GM23248 (cell line): ENCODE measurements around the gene ABCC6. TPM values are rescaled to one million over a fixed set of nuclear protein-coding genes. Genes with fewer than 3 reads are reported as not detected.
A peak's percentile ranks its signal among the peaks of the same experiment; 100 is the strongest.
"Not testable (repeated sequence)": the region's sequence is repeated elsewhere in the genome, so short reads cannot be mapped to it uniquely, and the experiment has no call there.

Experiments used
- DNase-seq: peaks from one replicate; pipeline ENCODE4 v3.0.0-alpha.2; 2015
- H2AFZ ChIP-seq: fragments of 200-600 bp; sonication (generic); 2 replicates; pipeline ENCODE4 v1.6.1; 2016; ENCODE audit warnings: antibody characterized with exemption
- H3F3A ChIP-seq: fragments of 200-600 bp; sonication (generic); 2 replicates; pipeline ENCODE4 v1.6.1; 2016; ENCODE audit warnings: mild to moderate bottlenecking, antibody characterized with exemption, mixed run types; ENCODE audit not compliant: insufficient read depth
- H3K27ac ChIP-seq: fragments of 200-600 bp; sonication (generic); 2 replicates; pipeline ENCODE4 v1.5.1; 2016; ENCODE audit warnings: mild to moderate bottlenecking
- H3K27me3 ChIP-seq: fragments of 200-600 bp; sonication (generic); replicated peaks from 2 replicates; pipeline ENCODE4 v1.6.1; 2016; ENCODE audit warnings: mild to moderate bottlenecking; ENCODE audit not compliant: insufficient read depth
- H3K36me3 ChIP-seq: fragments of 200-600 bp; sonication (generic); 2 replicates; pipeline ENCODE4 v1.6.1; 2016; ENCODE audit warnings: low read depth, mild to moderate bottlenecking
- H3K4me1 ChIP-seq: fragments of 200-600 bp; sonication (generic); 2 replicates; pipeline ENCODE4 v1.6.1; 2016; ENCODE audit warnings: mild to moderate bottlenecking; ENCODE audit not compliant: insufficient read depth
- H3K4me2 ChIP-seq: fragments of 200-600 bp; sonication (generic); one replicate; pipeline ENCODE4 v1.6.1; 2016; ENCODE audit warnings: mild to moderate bottlenecking; ENCODE audit not compliant: unreplicated experiment
- H3K4me3 ChIP-seq: fragments of 200-600 bp; sonication (generic); 2 replicates; pipeline ENCODE4 v1.5.1; 2016; ENCODE audit warnings: mild to moderate bottlenecking
- H3K79me2 ChIP-seq: fragments of 200-600 bp; sonication (generic); 2 replicates; pipeline ENCODE4 v1.6.1; 2016; ENCODE audit warnings: mild to moderate bottlenecking; ENCODE audit not compliant: insufficient read depth
- H3K9ac ChIP-seq: fragments of 200-600 bp; sonication (generic); 2 replicates; pipeline ENCODE4 v1.6.1; 2016; ENCODE audit warnings: mild to moderate bottlenecking
- H3K9me2 ChIP-seq: fragments of 200-600 bp; sonication (generic); 2 replicates; pipeline ENCODE4 v1.6.1; 2016; ENCODE audit warnings: mixed run types, mild to moderate bottlenecking, moderate library complexity; ENCODE audit not compliant: insufficient read depth
- H3K9me3 ChIP-seq: fragments of 200-600 bp; sonication (generic); one replicate; pipeline ENCODE4 v1.6.1; 2017; ENCODE audit warnings: low read depth
- H4K20me1 ChIP-seq: fragments of 200-600 bp; sonication (generic); 2 replicates; pipeline ENCODE4 v1.6.0; 2016; ENCODE audit not compliant: insufficient read depth
- WGBS, 2 experiments: methylation state at CpG; one replicate each; pipeline ENCODE4 v1.1.6; 2015 to 2017; ENCODE audit warnings: low lambda C conversion rate in 2 of 2, low coverage in 1 of 2; ENCODE audit errors: missing lambda C conversion rate in 2 of 2; 5-methylcytosine and 5-hydroxymethylcytosine counted together
- in situ Hi-C: fragments of 300-500 bp; cut with MboI; formaldehyde crosslinking; loops from 2 replicates; pipeline ENCODE4 v1.15.0; 2020
- polyA plus RNA-seq: library from polyadenylated mRNA; unstranded; fragments of >200 nt; fragmentation: Nextera tagmentation; extraction: Ambion mirVana; gene quantifications from 2 replicates; pipeline ENCODE4 v1.2.1, GENCODE V29; 2016
- total RNA-seq: library from RNA; depleted of rRNA; stranded (reverse); fragments of >200 nt; shearing (Covaris generic); gene quantifications from 2 replicates; pipeline ENCODE4 v1.2.3, GENCODE V29; 2014

The ABCC6 gene
- total and polyA plus RNA-seq, 2 experiments from 2014 or later = 0.24 TPM; not detected in 1

DNA sequence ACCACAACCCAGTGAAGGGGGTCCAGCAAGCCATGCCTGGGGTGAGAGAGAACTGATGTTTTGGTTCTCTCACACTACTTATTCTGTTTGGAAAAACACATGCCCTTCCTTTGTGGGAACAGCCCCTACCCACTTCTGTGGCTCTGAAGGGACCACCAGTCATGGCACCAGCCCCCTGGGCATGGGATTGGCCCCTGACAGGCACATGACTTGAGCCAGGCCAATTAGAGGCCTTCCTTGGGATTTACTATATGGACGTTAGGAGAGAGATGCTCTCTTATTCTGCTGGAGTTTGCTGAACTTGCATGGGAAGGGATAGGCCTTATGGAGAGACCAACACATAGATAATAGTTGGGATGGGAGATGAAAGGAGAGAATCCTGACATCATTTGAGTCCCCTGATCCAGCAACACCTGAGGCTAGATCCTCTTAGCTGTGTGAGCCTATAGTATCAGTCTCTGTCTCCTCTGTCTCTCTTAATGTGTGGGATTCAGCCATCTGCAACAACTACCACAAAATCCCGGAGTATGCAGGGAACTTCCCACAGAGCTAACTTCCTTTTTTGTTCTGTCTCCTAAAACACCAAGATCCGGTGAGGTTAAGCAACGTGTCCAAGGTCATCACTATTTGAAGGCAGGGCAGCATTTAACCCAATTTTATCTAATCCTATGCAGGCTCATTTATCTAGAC is 16.1 kb downstream of the ABCC6 start:
- H2AFZ ChIP-seq, H3K4me2 ChIP-seq, H3K79me2 ChIP-seq, H3K36me3 ChIP-seq, H3K9me3 ChIP-seq, DNase-seq, H4K20me1 ChIP-seq, H3K9me2 ChIP-seq, H3K4me1 ChIP-seq, H3K27ac ChIP-seq, H3K9ac ChIP-seq, in situ Hi-C loops, H3F3A ChIP-seq, H3K4me3 ChIP-seq, H3K27me3 ChIP-seq: not testable (repeated sequence)
- 49 to 57% methylated on average over 3 to 4 of the region's 4 CpGs for WGBS, 2 experiments

GRCh38 chr16:16205864-16206263 is 17.4 kb downstream of the ABCC6 start:
- H2AFZ ChIP-seq, H3K27me3 ChIP-seq, H3K9ac ChIP-seq, H3K27ac ChIP-seq, H3K4me3 ChIP-seq, H3K4me1 ChIP-seq, H3F3A ChIP-seq, DNase-seq, H3K79me2 ChIP-seq, H3K9me2 ChIP-seq, H3K36me3 ChIP-seq, H3K9me3 ChIP-seq, in situ Hi-C loops, H4K20me1 ChIP-seq, H3K4me2 ChIP-seq: not testable (repeated sequence)
- 73 to 77% methylated on average over 2 of the region's 2 CpGs for WGBS, 2 experiments

DNA sequence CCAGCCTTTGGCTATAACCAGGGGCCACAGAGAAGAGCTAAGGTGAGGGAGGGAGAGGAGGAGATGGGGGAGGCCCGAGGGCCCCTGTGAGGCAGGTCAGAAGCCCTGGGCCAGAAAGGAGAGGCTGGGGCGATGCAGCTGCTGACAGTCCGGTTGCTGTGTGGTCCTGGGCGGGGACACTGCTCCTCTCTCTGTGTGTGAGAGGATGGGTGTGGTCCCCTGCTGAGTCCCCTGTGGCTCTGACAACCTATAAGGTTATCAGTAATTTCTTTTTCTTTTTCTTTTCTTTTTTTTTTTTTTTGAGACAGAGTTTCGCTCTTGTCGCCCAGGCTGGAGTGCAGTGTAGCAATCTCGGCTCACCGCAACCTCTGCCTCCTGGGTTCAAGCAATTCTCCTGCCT is 18.7 kb downstream of the ABCC6 start:
- H3K9me3 ChIP-seq, H3K4me3 ChIP-seq, H3K27me3 ChIP-seq, H4K20me1 ChIP-seq, DNase-seq, H3F3A ChIP-seq, H3K9me2 ChIP-seq, H3K9ac ChIP-seq, H3K4me1 ChIP-seq, H3K36me3 ChIP-seq, H2AFZ ChIP-seq, H3K27ac ChIP-seq, H3K4me2 ChIP-seq, H3K79me2 ChIP-seq, in situ Hi-C loops: not testable (repeated sequence)
- 63 to 65% methylated on average over 8 of the region's 8 CpGs for WGBS, 2 experiments

- H3K27ac ChIP-seq, H3K79me2 ChIP-seq, H3K9me2 ChIP-seq, H3K9me3 ChIP-seq, H3K9ac ChIP-seq, H3K36me3 ChIP-seq, in situ Hi-C loops, H3K4me1 ChIP-seq, H3K4me2 ChIP-seq, H3F3A ChIP-seq, H3K27me3 ChIP-seq, H4K20me1 ChIP-seq, H2AFZ ChIP-seq, DNase-seq, H3K4me3 ChIP-seq: not testable (repeated sequence)
- 80 to 86% methylated on average over 6 of the region's 6 CpGs for WGBS, 2 experiments
Observed at GRCh38 chr16:16203494-16203893, 19.8 kb downstream of the ABCC6 start.

DNA sequence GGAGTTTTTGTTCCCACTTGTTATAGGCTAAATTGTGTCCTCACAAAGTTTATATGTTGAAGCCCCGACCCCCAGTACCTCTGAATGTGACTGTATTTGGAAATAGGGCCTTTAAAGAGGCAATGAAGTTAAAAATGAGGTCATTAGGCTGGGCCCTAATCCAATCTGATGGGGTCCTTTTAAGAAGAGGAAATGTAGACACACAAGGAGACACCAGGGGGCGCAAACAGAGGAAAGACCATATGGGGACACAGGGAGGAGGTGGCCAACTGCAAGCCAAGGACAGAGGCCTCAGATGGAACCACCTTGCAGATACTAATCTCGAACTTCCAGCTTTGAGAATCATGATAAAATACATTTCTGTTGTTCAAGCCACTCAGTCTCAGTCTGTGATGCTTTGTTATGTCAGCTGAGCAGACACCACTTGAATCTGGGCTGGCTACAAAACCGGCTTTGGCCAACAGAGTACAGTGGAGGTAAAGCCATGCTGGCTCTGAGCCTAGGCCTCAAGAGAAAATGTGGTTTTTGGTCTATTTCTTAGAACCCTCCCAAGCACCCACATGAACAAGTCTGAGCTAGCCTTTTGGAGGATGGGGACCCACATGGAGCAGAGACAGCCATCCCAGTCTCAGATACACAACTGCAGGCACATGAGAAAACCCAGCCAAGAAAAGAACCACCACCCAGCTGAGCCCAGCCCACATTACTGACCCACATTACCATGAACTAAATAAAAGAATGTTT is 20.7 kb downstream of the ABCC6 start:
- H2AFZ ChIP-seq, H3K27ac ChIP-seq, H3K4me1 ChIP-seq, H3K79me2 ChIP-seq, H4K20me1 ChIP-seq, H3K9me3 ChIP-seq, H3K36me3 ChIP-seq, H3K4me3 ChIP-seq, H3K27me3 ChIP-seq, in situ Hi-C loops, H3K9ac ChIP-seq, H3K4me2 ChIP-seq, H3K9me2 ChIP-seq, H3F3A ChIP-seq: not testable (repeated sequence)
- 49 to 61% methylated on average over 3 to 4 of the region's 4 CpGs for WGBS, 2 experiments
- DNase-seq = peak; percentile 71

DNA sequence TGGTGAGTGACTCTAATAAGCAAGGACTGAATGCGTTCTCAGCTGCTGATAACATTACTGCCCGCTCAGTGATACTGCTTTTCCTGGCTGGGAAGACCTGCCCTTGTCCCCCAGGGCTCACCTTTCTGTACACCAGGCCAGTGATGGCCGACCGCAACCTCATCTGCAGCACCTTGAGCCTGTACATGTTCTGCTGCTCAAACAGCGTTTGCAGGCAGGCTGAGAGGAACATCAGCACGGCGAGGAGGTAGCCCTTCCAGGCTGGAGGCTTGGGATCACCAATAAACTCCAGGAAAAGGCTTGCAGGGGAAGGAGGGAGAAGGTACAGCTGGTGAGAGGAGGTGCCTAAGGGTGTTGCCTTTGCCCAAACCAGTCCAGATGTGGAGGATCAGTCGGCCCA is 21.4 kb downstream of the ABCC6 start:
- H3K9ac ChIP-seq, H4K20me1 ChIP-seq, H3K36me3 ChIP-seq, H3K27me3 ChIP-seq, H3K4me3 ChIP-seq, H2AFZ ChIP-seq, H3K9me2 ChIP-seq, H3K4me2 ChIP-seq, H3K9me3 ChIP-seq, H3F3A ChIP-seq, H3K4me1 ChIP-seq, H3K79me2 ChIP-seq, DNase-seq, H3K27ac ChIP-seq, in situ Hi-C loops: not testable (repeated sequence)
- 64 to 70% methylated on average over 7 of the region's 8 CpGs for WGBS, 2 experiments

- peaks cover 15% of the 10 kb centered on the region for H3K27me3 ChIP-seq
- H3K9ac ChIP-seq, H3K9me2 ChIP-seq, H3K36me3 ChIP-seq, H3K27ac ChIP-seq, H3K9me3 ChIP-seq, H4K20me1 ChIP-seq, in situ Hi-C loops, H3F3A ChIP-seq, H3K4me3 ChIP-seq, H2AFZ ChIP-seq, H3K4me2 ChIP-seq, H3K79me2 ChIP-seq, DNase-seq, H3K4me1 ChIP-seq: not testable (repeated sequence)
- WGBS, 2 experiments = 90 to 97% methylated on average over 3 to 5 of the region's 5 CpGs
Observed at GRCh38 chr16:16200391-16200790, 22.9 kb downstream of the ABCC6 start.
